H7 (cell line): ENCODE data around the gene PGA3. TPM values are rescaled to one million over a fixed set of nuclear protein-coding genes. Genes with fewer than 3 reads are reported as not detected.
A peak's percentile ranks its signal among the peaks of the same experiment; 100 is the strongest.
"Not testable (repeated sequence)": the region's sequence is repeated elsewhere in the genome, so short reads cannot be mapped to it uniquely, and the experiment has no call there.

Source experiments
- DNase-seq: peaks from one replicate; pipeline ENCODE4 v3.0.0; 2012
- H3K27me3 ChIP-seq: 2 replicates; pipeline ENCODE4 v1.6.0; 2011; ENCODE audit warnings: mild to moderate bottlenecking, low read length; ENCODE audit not compliant: control insufficient read depth, insufficient read depth
- H3K36me3 ChIP-seq: replicated peaks from 2 replicates; pipeline ENCODE4 v1.5.1; 2011; ENCODE audit warnings: low read length; ENCODE audit not compliant: control insufficient read depth, insufficient read depth
- H3K4me3 ChIP-seq: 2 replicates; pipeline ENCODE4 v1.5.1; 2011; ENCODE audit warnings: low read depth, mild to moderate bottlenecking, control low read depth, low read length, moderate library complexity; ENCODE audit not compliant: insufficient read depth
- total RNA-seq: library from RNA; depleted of rRNA; stranded (reverse); fragments of >200 nt; shearing (Covaris generic); gene quantifications from 2 replicates; pipeline ENCODE4 v1.2.3, GENCODE V29; 2014

Gene PGA3
- total RNA-seq, 1 experiment from 2014 or later = not detected

GRCh38 chr11:61240875-61241274 lies 37.6 kb downstream of the PGA3 start, which contains the start of gene PGA5:
Gene PGA5, plus strand, starts transcription at chr11:61241175. Its CDS starts 52 bp downstream, at chr11:61241227.
- H3K36me3 ChIP-seq, H3K27me3 ChIP-seq, H3K4me3 ChIP-seq, DNase-seq: not testable (repeated sequence)

GRCh38 chr11:61241526-61241925 lies 38.2 kb downstream of the PGA3 start:
- DNase-seq, H3K36me3 ChIP-seq, H3K4me3 ChIP-seq, H3K27me3 ChIP-seq: not testable (repeated sequence)

GRCh38 chr11:61245284-61245964 lies 42.1 kb downstream of the PGA3 start:
- not testable (repeated sequence) for H3K36me3 ChIP-seq, H3K27me3 ChIP-seq, DNase-seq, H3K4me3 ChIP-seq

- H3K4me3 ChIP-seq, H3K36me3 ChIP-seq, H3K27me3 ChIP-seq, DNase-seq: not testable (repeated sequence)
Measured at GRCh38 chr11:61248071-61248470, 44.8 kb downstream of the PGA3 start.

- H3K27me3 ChIP-seq, H3K36me3 ChIP-seq, H3K4me3 ChIP-seq, DNase-seq: not testable (repeated sequence)
Measured at GRCh38 chr11:61249201-61249600, 45.9 kb downstream of the PGA3 start.

- H3K36me3 ChIP-seq, DNase-seq, H3K4me3 ChIP-seq: not testable (repeated sequence)
Measured at GRCh38 chr11:61250796-61251765, 47.8 kb downstream of the PGA3 start.

GRCh38 chr11:61252332-61252731 lies 49.0 kb downstream of the PGA3 start:
- H3K27me3 ChIP-seq, H3K4me3 ChIP-seq, H3K36me3 ChIP-seq, DNase-seq: not testable (repeated sequence)

More at GRCh38 chr11:61250796-61251765, 47.8 kb downstream of the PGA3 start:
- not testable (repeated sequence) for H3K27me3 ChIP-seq

GRCh38 chr11:61254403-61255025 lies 51.2 kb downstream of the PGA3 start:
- no peak overlapping the region for H3K4me3 ChIP-seq
- DNase-seq = peak; percentile 92
- no peaks in the 10 kb centered on the region for H3K27me3 ChIP-seq
- H3K36me3 ChIP-seq = peaks cover 3% of the 10 kb centered on the region

GRCh38 chr11:61256710-61257482 lies 53.6 kb downstream of the PGA3 start:
- Histone ChIP-seq H3K4me3 (no peak overlapping the region), H3K27me3 (no peaks in the 10 kb centered on the region), H3K36me3 (peaks cover 3% of the 10 kb centered on the region)
- peak; percentile 37 for DNase-seq

- Histone ChIP-seq H3K27me3 (no peaks in the 10 kb centered on the region), H3K36me3 (peaks cover 5% of the 10 kb centered on the region), H3K4me3 (no peak overlapping the region)
- no peak for DNase-seq
Measured at GRCh38 chr11:61258546-61258945, 55.2 kb downstream of the PGA3 start.

- no peak overlapping the region for H3K4me3 ChIP-seq
- no peak for DNase-seq
- peaks cover 6% of the 10 kb centered on the region for H3K36me3 ChIP-seq
- H3K27me3 ChIP-seq = no peaks in the 10 kb centered on the region
Measured at GRCh38 chr11:61259363-61259762, 56.0 kb downstream of the PGA3 start.
